Body of pancreas (tissue), 4 donors: ENCODE results near the gene SEC22A.

Source experiments
- CTCF ChIP-seq, 7 experiments: fragments of 450-650 bp in 4 of 7; fragments of 200-600 bp in 3 of 7; sonication (generic) in 3 of 7; IDR thresholded peaks; one replicate each; pipeline ENCODE4 v1.5.1; 2016 to 2019; ENCODE audit warnings: antibody characterized with exemption in 7 of 7
- POLR2A ChIP-seq, 3 donors: fragments of 450-650 bp; IDR thresholded peaks; one replicate each; pipeline ENCODE4 v1.6.1; 2016; ENCODE audit warnings: antibody characterized with exemption in 3 of 3, mild to moderate bottlenecking in 2 of 3

DNA sequence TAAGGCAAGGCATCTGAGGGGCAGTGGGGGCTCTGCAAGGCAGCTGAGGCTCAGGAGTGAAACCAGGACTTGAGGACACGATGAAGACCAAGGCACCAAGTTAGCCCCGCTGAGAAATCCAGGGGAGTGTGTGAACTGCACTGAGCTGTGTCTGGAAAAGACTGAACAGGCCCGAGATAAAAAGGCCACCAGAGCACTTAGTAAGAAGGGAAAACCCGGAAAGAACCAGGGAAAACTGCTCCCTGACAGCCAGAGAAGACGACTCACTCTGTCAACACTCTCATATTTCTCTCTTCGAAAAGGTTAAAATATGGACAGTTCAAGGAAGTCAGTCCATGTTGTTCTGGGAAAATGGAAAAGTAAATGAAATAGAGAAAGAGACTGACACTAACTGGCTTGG is 109.0 kb downstream of the SEC22A start:
- no peak for TF ChIP-seq CTCF (IDR thresholded peaks at IDR 0.05)
- TF ChIP-seq POLR2A (IDR thresholded peaks at IDR 0.05), result no peak
